Esophagus muscularis mucosa (tissue), 4 donors: ENCODE measurements around the gene MAP3K2. TPM values are rescaled to one million over a fixed set of nuclear protein-coding genes. Genes with fewer than 3 reads are reported as not detected.

Experiments
- DNase-seq: peaks from one replicate; pipeline ENCODE4 v3.0.0-alpha.2; 2017; ENCODE audit errors: extremely low spot score
- H3K27ac ChIP-seq, 4 donors: fragments of 200-600 bp; sonication (generic); replicated peaks in 1 of 4; 1 replicate in 3 of 4; 2 replicates in 1 of 4; pipeline ENCODE4 v1.5.1; 2016 to 2019; ENCODE audit warnings: mild to moderate bottlenecking in 1 of 4
- H3K27me3 ChIP-seq, 4 donors: fragments of 200-600 bp; sonication (generic); one replicate each; pipeline versions ENCODE4 v1.5.1 to v1.6.0; 2016 to 2019
- H3K36me3 ChIP-seq, 4 donors: fragments of 200-600 bp; sonication (generic); one replicate each; pipeline ENCODE4 v1.5.1; 2016 to 2019
- H3K4me1 ChIP-seq, 4 donors: fragments of 200-600 bp; sonication (generic); one replicate each; pipeline ENCODE4 v1.5.1; 2016 to 2019
- H3K4me3 ChIP-seq, 4 donors: fragments of 200-600 bp; sonication (generic); 1 replicate in 2 of 4; 2 replicates in 2 of 4; pipeline ENCODE4 v1.5.1; 2016 to 2019; ENCODE audit warnings: mild to moderate bottlenecking in 4 of 4, moderate library complexity in 1 of 4
- H3K9me3 ChIP-seq, 4 donors: fragments of 200-600 bp; sonication (generic); 1 replicate in 3 of 4; 2 replicates in 1 of 4; pipeline ENCODE4 v1.5.1; 2016 to 2019
- CTCF ChIP-seq, 3 experiments: fragments of 200-600 bp in 2 of 3; fragments of 450-650 bp in 1 of 3; sonication (generic) in 2 of 3; IDR thresholded peaks; one replicate each; pipeline ENCODE4 v1.5.1; 2017 to 2019; ENCODE audit warnings: antibody characterized with exemption in 3 of 3, mild to moderate bottlenecking in 2 of 3, moderate library complexity in 1 of 3
- EP300 ChIP-seq: sonication (generic); formaldehyde crosslinking; IDR thresholded peaks from one replicate; pipeline ENCODE4 v1.6.1; 2017; ENCODE audit warnings: antibody characterized with exemption
- POLR2A ChIP-seq: fragments of 450-650 bp; IDR thresholded peaks from one replicate; pipeline ENCODE4 v1.6.1; 2017; ENCODE audit warnings: antibody characterized with exemption, moderate library complexity, mild to moderate bottlenecking, low read depth
- POLR2AphosphoS5 ChIP-seq, 2 donors: sonication (generic); formaldehyde crosslinking; IDR thresholded peaks; one replicate each; pipeline ENCODE4 v1.6.1; 2017; ENCODE audit warnings: antibody characterized with exemption in 2 of 2
- whole genome bisulfite sequencing: methylation state at CpG from one replicate; pipeline ENCODE4 v1.1.5; 2018; 5-methylcytosine and 5-hydroxymethylcytosine counted together
- intact Hi-C: fragments of 100-400 bp; cut with DNase I; formaldehyde crosslinking; loops from one replicate; pipeline ENCODE4 v1.15.1; 2023
- total RNA-seq, 4 donors: library from RNA; depleted of rRNA; stranded (reverse); fragments of >200 nt; gene quantifications; one replicate each; pipeline versions ENCODE4 v1.1.0 to v1.2.1, GENCODE V29; 2016

The MAP3K2 gene
- total RNA-seq, 4 donors from 2014 or later = 51.4 to 68.6 (median 66.2) TPM

GRCh38 chr2:127388423-127389164, 819 bp upstream of the MAP3K2 start:
- WGBS = 44% methylated on average over 8 of the region's 8 CpGs
- Histone ChIP-seq H3K4me3 (peak overlapping the region; percentile 74 to 100 (median 97)), H3K9me3 (no peaks in the 10 kb centered on the region), H3K27me3 (no peaks in the 10 kb centered on the region), H3K36me3 (no peaks in the 10 kb centered on the region), H3K27ac (peak overlapping the region; percentile 97 to 100 (median 100)), H3K4me1 (peaks cover 12 to 43% (median 38%) of the 10 kb centered on the region in 4 donors)
- DNase-seq = no peak
- TF ChIP-seq POLR2A (no peak), EP300 (no peak), POLR2AphosphoS5 (IDR thresholded peaks at IDR 0.05) (no peak), CTCF (IDR thresholded peaks at IDR 0.05) (no peak)
- intact Hi-C loops = loop anchor here (2.0 kb wide), 1 partner anchor 18 kb away; no protein-coding TSS in a partner anchor

GRCh38 chr2:127386764-127387654, 766 bp downstream of the MAP3K2 start:
- no peaks in the 10 kb centered on the region for H3K9me3 ChIP-seq
- peak overlapping the region; percentile 74 to 100 (median 97) for H3K4me3 ChIP-seq
- DNase-seq = peak; percentile 95
- TF ChIP-seq CTCF (IDR thresholded peaks at IDR 0.05) (no peak), POLR2AphosphoS5 (IDR thresholded peaks at IDR 0.05) (peak in 1 of 2 donors; percentile 61)
- 1% methylated on average over 22 of the region's 58 CpGs for WGBS
- no peaks in the 10 kb centered on the region for H3K36me3 ChIP-seq
- peaks cover 26 to 57% (median 53%) of the 10 kb centered on the region in 4 donors for H3K4me1 ChIP-seq
- no peaks in the 10 kb centered on the region for H3K27me3 ChIP-seq
- H3K27ac ChIP-seq = peak overlapping the region; percentile 97 to 100 (median 100)
- intact Hi-C loops = no loop called here

- Histone ChIP-seq H3K27ac (peak overlapping the region in 3 of 4 donors; percentile 97 to 100 (median 100)), H3K4me1 (peaks cover 29 to 64% (median 59%) of the 10 kb centered on the region in 4 donors), H3K36me3 (no peaks in the 10 kb centered on the region), H3K4me3 (peak overlapping the region; percentile 74 to 100 (median 97)), H3K27me3 (no peaks in the 10 kb centered on the region), H3K9me3 (no peaks in the 10 kb centered on the region)
- WGBS = 78% methylated on average over 4 of the region's 4 CpGs
- DNase-seq = no peak
- no peak for TF ChIP-seq POLR2AphosphoS5 (IDR thresholded peaks at IDR 0.05)
- no peak for TF ChIP-seq CTCF (IDR thresholded peaks at IDR 0.05)
- no peak for TF ChIP-seq POLR2A
- TF ChIP-seq EP300 = no peak
- intact Hi-C loops = no loop called here
These were observed 1.5 kb downstream of the MAP3K2 start for GRCh38 chr2:127386246-127386645.

- 92% methylated on average over 6 of the region's 6 CpGs for WGBS
- Histone ChIP-seq H3K4me3 (no peak overlapping the region), H3K27me3 (no peaks in the 10 kb centered on the region), H3K27ac (no peak overlapping the region), H3K9me3 (no peaks in the 10 kb centered on the region), H3K36me3 (no peaks in the 10 kb centered on the region), H3K4me1 (peaks cover 34 to 80% (median 67%) of the 10 kb centered on the region in 4 donors)
- no peak for DNase-seq
- TF ChIP-seq POLR2AphosphoS5 (IDR thresholded peaks at IDR 0.05) = no peak
- intact Hi-C loops = loop anchor here (5.0 kb wide), 1 partner anchor 33 kb away; the partner anchor contains the start of gene PROC
These were observed 3.2 kb downstream of the MAP3K2 start for GRCh38 chr2:127384529-127384928.

GRCh38 chr2:127382831-127383230, 4.9 kb downstream of the MAP3K2 start:
- intact Hi-C loops = loop anchor here (5.0 kb wide), 1 partner anchor 34 kb away; the partner anchor contains the start of gene PROC
- TF ChIP-seq CTCF (IDR thresholded peaks at IDR 0.05) (no peak), EP300 (no peak), POLR2AphosphoS5 (IDR thresholded peaks at IDR 0.05) (no peak), POLR2A (no peak)
- no peak overlapping the region for H3K27ac ChIP-seq
- WGBS = 70% methylated on average over 3 of the region's 3 CpGs
- no peak for DNase-seq
- no peaks in the 10 kb centered on the region for H3K27me3 ChIP-seq
- no peak overlapping the region for H3K4me3 ChIP-seq
- H3K4me1 ChIP-seq = peaks cover 34 to 76% (median 65%) of the 10 kb centered on the region in 4 donors
- no peaks in the 10 kb centered on the region for H3K9me3 ChIP-seq
- no peaks in the 10 kb centered on the region for H3K36me3 ChIP-seq
